GM23338 (cell line): ENCODE measurements around the gene NKX2-2. TPM values are rescaled to one million over a fixed set of nuclear protein-coding genes. Genes with fewer than 3 reads are reported as not detected.

Experiments
- ATAC-seq: fragments of 200-7000 bp; cut with Tn5 transposase; 3 replicates; pipeline ENCODE4 v1.9.1; 2020
- DNase-seq: peaks from one replicate; pipeline ENCODE4 v3.0.0-alpha.2; 2015; ENCODE audit warnings: low spot score
- H2AFZ ChIP-seq: fragments of 200-600 bp; sonication (generic); 2 replicates; pipeline ENCODE4 v1.8.0; 2016; ENCODE audit warnings: antibody characterized with exemption, mild to moderate bottlenecking, moderate library complexity
- H3F3A ChIP-seq: fragments of 200-600 bp; sonication (generic); replicated peaks from 2 replicates; pipeline ENCODE4 v1.8.0; 2017; ENCODE audit warnings: antibody characterized with exemption, mixed run types, low read depth
- H3K27ac ChIP-seq: fragments of 200-600 bp; sonication (generic); 2 replicates; pipeline ENCODE4 v1.6.1; 2016; ENCODE audit warnings: low read depth
- H3K27me3 ChIP-seq: fragments of 200-600 bp; sonication (generic); 2 replicates; pipeline ENCODE4 v1.8.0; 2016; ENCODE audit warnings: mild to moderate bottlenecking, mixed run types, moderate library complexity; ENCODE audit not compliant: insufficient read depth
- H3K36me3 ChIP-seq: fragments of 200-600 bp; sonication (generic); 2 replicates; pipeline ENCODE4 v1.8.0; 2016; ENCODE audit warnings: mild to moderate bottlenecking; ENCODE audit not compliant: insufficient read depth
- H3K4me1 ChIP-seq: fragments of 200-600 bp; sonication (generic); 2 replicates; pipeline ENCODE4 v1.8.0; 2016; ENCODE audit warnings: mild to moderate bottlenecking, moderate library complexity; ENCODE audit not compliant: insufficient read depth
- H3K4me2 ChIP-seq: fragments of 200-600 bp; sonication (generic); 2 replicates; pipeline ENCODE4 v1.7.1; 2017; ENCODE audit warnings: mixed run types
- H3K4me3 ChIP-seq: fragments of 200-600 bp; sonication (generic); 2 replicates; pipeline ENCODE4 v1.6.1; 2016; ENCODE audit warnings: mixed run types
- H3K79me2 ChIP-seq: fragments of 200-600 bp; sonication (generic); replicated peaks from 2 replicates; pipeline ENCODE4 v1.8.0; 2017; ENCODE audit warnings: mild to moderate bottlenecking; ENCODE audit not compliant: insufficient read depth
- H3K9me2 ChIP-seq: fragments of 200-600 bp; sonication (generic); 2 replicates; pipeline ENCODE4 v1.8.0; 2017; ENCODE audit not compliant: insufficient read depth
- H4K20me1 ChIP-seq: fragments of 200-600 bp; sonication (generic); replicated peaks from 2 replicates; pipeline ENCODE4 v1.8.0; 2017; ENCODE audit warnings: mild to moderate bottlenecking; ENCODE audit not compliant: insufficient read depth
- H3K27ac Mint-ChIP-seq: 2 replicates; pipeline ENCODE4 v1.8.0; 2020; ENCODE audit warnings: inconsistent platforms, mild to moderate bottlenecking, moderate library complexity, mixed read lengths
- H3K27me3 Mint-ChIP-seq: 3 replicates; pipeline ENCODE4 v1.8.0; 2022; ENCODE audit warnings: low read depth, mild to moderate bottlenecking, moderate library complexity, mixed read lengths, inconsistent platforms; ENCODE audit not compliant: insufficient read depth, poor library complexity
- H3K36me3 Mint-ChIP-seq: 3 replicates; pipeline ENCODE4 v1.8.0; 2021; ENCODE audit warnings: low read depth, mild to moderate bottlenecking, inconsistent platforms, moderate library complexity, mixed read lengths
- H3K4me1 Mint-ChIP-seq: 3 replicates; pipeline ENCODE4 v1.8.0; 2020; ENCODE audit warnings: mild to moderate bottlenecking, inconsistent platforms, mixed read lengths
- H3K4me3 Mint-ChIP-seq: 3 replicates; pipeline ENCODE4 v1.8.0; 2021; ENCODE audit warnings: moderate library complexity, mild to moderate bottlenecking, inconsistent platforms, mixed read lengths
- H3K9me3 Mint-ChIP-seq: 3 replicates; pipeline ENCODE4 v1.8.0; 2020; ENCODE audit warnings: moderate library complexity, mild to moderate bottlenecking, inconsistent platforms, mixed read lengths
- CREB1 ChIP-seq: fragments of 250-450 bp; sonication (Bioruptor Pico); IDR thresholded peaks from 2 replicates; pipeline ENCODE4 v1.5.0; 2020; ENCODE audit warnings: low read depth, mild to moderate bottlenecking, moderate library complexity
- EZH2 ChIP-seq: fragments of 200-600 bp; sonication (generic); IDR thresholded peaks from one replicate; pipeline ENCODE4 v1.8.0; 2017; ENCODE audit warnings: antibody characterized with exemption, mild to moderate bottlenecking, low read depth; ENCODE audit not compliant: unreplicated experiment
- STAT1 ChIP-seq: IDR thresholded peaks from one replicate; pipeline ENCODE4 v1.6.1; 2016; ENCODE audit warnings: antibody characterized with exemption; ENCODE audit not compliant: unreplicated experiment
- ZNF114 ChIP-seq: fragments of 250-450 bp; sonication (Bioruptor Pico); IDR thresholded peaks from 2 replicates; pipeline ENCODE4 v1.5.0; 2020; ENCODE audit warnings: mild to moderate bottlenecking, moderate library complexity
- polyA plus RNA-seq: library from polyadenylated mRNA; unstranded; fragments of >200 nt; fragmentation: Nextera tagmentation; extraction: Ambion mirVana; gene quantifications from 2 replicates; pipeline ENCODE4 v1.2.1, GENCODE V29; 2016
- total RNA-seq: library from RNA; depleted of rRNA; stranded (reverse); fragments of >200 nt; shearing (Covaris generic); gene quantifications from 2 replicates; pipeline ENCODE4 v1.2.3, GENCODE V29; 2014
- TF ChIP-seq, protein P1 (sequence below), 2 experiments: fragments of 200-600 bp in 1 of 2; sonication (generic) in 1 of 2; conservative IDR thresholded peaks; 2 replicates each; pipeline versions ENCODE4 v1.5.1 to v1.6.1; 2016 to 2017; ENCODE audit warnings: antibody characterized with exemption in 2 of 2, low read depth in 2 of 2, mild to moderate bottlenecking in 2 of 2, moderate library complexity in 1 of 2
- TF ChIP-seq, protein P2 (sequence below): fragments of 250-450 bp; sonication (Bioruptor Pico); IDR thresholded peaks from 2 replicates; pipeline ENCODE4 v1.5.0; 2020; ENCODE audit warnings: mild to moderate bottlenecking, moderate library complexity

The NKX2-2 gene
- total and polyA plus RNA-seq, 2 experiments from 2014 or later, result not detected

DNA sequence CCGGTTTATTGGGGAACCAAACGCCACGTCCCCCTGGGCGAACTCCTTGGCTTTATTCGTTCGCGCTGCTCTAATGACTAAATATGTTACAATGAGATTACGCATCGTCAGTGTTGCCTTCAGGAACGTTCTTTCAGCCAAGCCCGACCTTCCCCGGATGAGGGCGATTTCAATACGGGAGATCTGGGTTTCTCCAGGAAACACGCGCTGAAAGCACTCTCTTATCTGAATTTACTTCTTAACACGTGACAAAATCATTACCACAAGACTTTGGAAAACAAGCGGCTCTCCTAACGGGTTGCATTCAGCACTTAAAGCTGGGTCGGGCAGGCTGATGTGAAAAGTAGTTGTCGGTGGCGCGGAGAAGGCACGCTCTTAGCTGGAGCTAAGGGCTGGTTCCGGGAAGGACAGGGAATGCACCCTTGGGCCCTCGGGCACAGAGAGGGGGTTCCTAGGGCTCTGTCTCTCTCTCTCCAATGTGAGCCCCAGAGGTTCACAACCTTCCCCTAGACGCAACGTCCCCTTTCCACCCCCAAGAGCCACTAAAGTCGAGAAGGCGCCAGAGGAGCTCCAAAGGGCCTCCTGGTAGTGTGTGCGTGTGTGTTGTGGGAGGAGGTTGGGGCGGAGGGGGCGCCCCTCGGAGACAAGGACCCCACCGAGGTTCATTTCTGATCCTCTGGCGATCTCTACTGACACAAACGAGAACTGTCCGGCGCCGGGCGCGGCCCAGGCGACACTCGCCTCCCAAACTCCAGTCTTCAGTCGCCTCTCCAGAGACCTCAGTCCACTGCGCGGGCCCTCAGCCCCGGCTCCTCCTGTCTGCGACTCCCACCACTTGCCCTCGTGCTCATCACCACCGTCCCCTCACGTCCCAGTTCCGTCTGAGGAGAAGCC, 7.1 kb upstream of the NKX2-2 start:
- H3K36me3 ChIP-seq, result no peaks in the 10 kb centered on the region; the same call in 1 of the 2 replicates
- H3K4me2 ChIP-seq, result peak overlapping the region; percentile 90
- ATAC-seq, result peak; percentile 46
- peaks cover 81% of the 10 kb centered on the region for H3K4me1 ChIP-seq
- no peak overlapping the region for H3K27ac Mint-ChIP-seq
- DNase-seq, result peak; percentile 84
- peaks cover 9% of the 10 kb centered on the region for H4K20me1 ChIP-seq
- peak overlapping the region; percentile 94 for H2AFZ ChIP-seq
- peaks cover 34% of the 10 kb centered on the region for H3F3A ChIP-seq
- no peaks in the 10 kb centered on the region for H3K79me2 ChIP-seq
- peaks cover 66% of the 10 kb centered on the region for H3K4me1 Mint-ChIP-seq
- H3K27me3 Mint-ChIP-seq, result peaks cover 96% of the 10 kb centered on the region
- H3K27me3 ChIP-seq, result peaks cover 100% of the 10 kb centered on the region
- peak overlapping the region; percentile 71 for H3K4me3 Mint-ChIP-seq
- no peaks in the 10 kb centered on the region for H3K9me2 ChIP-seq
- no peak overlapping the region for H3K27ac ChIP-seq
- TF ChIP-seq, protein P1, sequence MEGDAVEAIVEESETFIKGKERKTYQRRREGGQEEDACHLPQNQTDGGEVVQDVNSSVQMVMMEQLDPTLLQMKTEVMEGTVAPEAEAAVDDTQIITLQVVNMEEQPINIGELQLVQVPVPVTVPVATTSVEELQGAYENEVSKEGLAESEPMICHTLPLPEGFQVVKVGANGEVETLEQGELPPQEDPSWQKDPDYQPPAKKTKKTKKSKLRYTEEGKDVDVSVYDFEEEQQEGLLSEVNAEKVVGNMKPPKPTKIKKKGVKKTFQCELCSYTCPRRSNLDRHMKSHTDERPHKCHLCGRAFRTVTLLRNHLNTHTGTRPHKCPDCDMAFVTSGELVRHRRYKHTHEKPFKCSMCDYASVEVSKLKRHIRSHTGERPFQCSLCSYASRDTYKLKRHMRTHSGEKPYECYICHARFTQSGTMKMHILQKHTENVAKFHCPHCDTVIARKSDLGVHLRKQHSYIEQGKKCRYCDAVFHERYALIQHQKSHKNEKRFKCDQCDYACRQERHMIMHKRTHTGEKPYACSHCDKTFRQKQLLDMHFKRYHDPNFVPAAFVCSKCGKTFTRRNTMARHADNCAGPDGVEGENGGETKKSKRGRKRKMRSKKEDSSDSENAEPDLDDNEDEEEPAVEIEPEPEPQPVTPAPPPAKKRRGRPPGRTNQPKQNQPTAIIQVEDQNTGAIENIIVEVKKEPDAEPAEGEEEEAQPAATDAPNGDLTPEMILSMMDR (conservative IDR thresholded peaks at IDR 0.05; ENCODE audit: low read depth in 2 of 2), result peak; percentile 54 to 71
- TF ChIP-seq CREB1 (CRISPR knock-in tag), result no peak
- TF ChIP-seq, protein P2, sequence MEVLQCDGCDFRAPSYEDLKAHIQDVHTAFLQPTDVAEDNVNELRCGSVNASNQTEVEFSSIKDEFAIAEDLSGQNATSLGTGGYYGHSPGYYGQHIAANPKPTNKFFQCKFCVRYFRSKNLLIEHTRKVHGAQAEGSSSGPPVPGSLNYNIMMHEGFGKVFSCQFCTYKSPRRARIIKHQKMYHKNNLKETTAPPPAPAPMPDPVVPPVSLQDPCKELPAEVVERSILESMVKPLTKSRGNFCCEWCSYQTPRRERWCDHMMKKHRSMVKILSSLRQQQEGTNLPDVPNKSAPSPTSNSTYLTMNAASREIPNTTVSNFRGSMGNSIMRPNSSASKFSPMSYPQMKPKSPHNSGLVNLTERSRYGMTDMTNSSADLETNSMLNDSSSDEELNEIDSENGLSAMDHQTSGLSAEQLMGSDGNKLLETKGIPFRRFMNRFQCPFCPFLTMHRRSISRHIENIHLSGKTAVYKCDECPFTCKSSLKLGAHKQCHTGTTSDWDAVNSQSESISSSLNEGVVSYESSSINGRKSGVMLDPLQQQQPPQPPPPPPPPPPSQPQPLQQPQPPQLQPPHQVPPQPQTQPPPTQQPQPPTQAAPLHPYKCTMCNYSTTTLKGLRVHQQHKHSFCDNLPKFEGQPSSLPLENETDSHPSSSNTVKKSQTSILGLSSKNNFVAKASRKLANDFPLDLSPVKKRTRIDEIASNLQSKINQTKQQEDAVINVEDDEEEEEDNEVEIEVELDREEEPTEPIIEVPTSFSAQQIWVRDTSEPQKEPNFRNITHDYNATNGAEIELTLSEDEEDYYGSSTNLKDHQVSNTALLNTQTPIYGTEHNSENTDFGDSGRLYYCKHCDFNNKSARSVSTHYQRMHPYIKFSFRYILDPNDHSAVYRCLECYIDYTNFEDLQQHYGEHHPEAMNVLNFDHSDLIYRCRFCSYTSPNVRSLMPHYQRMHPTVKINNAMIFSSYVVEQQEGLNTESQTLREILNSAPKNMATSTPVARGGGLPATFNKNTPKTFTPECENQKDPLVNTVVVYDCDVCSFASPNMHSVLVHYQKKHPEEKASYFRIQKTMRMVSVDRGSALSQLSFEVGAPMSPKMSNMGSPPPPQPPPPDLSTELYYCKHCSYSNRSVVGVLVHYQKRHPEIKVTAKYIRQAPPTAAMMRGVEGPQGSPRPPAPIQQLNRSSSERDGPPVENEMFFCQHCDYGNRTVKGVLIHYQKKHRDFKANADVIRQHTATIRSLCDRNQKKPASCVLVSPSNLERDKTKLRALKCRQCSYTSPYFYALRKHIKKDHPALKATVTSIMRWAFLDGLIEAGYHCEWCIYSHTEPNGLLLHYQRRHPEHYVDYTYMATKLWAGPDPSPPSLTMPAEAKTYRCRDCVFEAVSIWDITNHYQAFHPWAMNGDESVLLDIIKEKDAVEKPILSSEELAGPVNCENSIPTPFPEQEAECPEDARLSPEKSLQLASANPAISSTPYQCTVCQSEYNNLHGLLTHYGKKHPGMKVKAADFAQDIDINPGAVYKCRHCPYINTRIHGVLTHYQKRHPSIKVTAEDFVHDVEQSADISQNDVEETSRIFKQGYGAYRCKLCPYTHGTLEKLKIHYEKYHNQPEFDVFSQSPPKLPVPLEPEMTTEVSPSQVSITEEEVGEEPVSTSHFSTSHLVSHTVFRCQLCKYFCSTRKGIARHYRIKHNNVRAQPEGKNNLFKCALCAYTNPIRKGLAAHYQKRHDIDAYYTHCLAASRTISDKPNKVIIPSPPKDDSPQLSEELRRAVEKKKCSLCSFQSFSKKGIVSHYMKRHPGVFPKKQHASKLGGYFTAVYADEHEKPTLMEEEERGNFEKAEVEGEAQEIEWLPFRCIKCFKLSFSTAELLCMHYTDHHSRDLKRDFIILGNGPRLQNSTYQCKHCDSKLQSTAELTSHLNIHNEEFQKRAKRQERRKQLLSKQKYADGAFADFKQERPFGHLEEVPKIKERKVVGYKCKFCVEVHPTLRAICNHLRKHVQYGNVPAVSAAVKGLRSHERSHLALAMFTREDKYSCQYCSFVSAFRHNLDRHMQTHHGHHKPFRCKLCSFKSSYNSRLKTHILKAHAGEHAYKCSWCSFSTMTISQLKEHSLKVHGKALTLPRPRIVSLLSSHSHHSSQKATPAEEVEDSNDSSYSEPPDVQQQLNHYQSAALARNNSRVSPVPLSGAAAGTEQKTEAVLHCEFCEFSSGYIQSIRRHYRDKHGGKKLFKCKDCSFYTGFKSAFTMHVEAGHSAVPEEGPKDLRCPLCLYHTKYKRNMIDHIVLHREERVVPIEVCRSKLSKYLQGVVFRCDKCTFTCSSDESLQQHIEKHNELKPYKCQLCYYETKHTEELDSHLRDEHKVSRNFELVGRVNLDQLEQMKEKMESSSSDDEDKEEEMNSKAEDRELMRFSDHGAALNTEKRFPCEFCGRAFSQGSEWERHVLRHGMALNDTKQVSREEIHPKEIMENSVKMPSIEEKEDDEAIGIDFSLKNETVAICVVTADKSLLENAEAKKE (CRISPR knock-in tag), result no peak
- TF ChIP-seq EZH2, result peak; percentile 98
- no peak for TF ChIP-seq STAT1
- TF ChIP-seq ZNF114 (CRISPR knock-in tag), result no peak
- peak overlapping the region; percentile 66 for H3K4me3 ChIP-seq
- no peaks in the 10 kb centered on the region for H3K36me3 Mint-ChIP-seq
- peaks cover 7% of the 10 kb centered on the region for H3K9me3 Mint-ChIP-seq
